Ureter (tissue), 1 donor: ENCODE results near the gene TBC1D9. TPM values are rescaled to one million over a fixed set of nuclear protein-coding genes. Genes with fewer than 3 reads are reported as not detected.
"Not testable (repeated sequence)": the region's sequence is repeated elsewhere in the genome, so short reads cannot be mapped to it uniquely, and the experiment has no call there.

Source experiments
- DNase-seq: peaks from one replicate; pipeline ENCODE4 v3.0.0-alpha.2; 2020; ENCODE audit warnings: low spot score
- total RNA-seq: library from RNA; stranded (reverse); gene quantifications from one replicate; pipeline ENCODE4 v1.2.4, GENCODE V29; 2023
- donor health status: DM: yes; HTN: yes; CAD: no.

TBC1D9 gene
- total RNA-seq = 64.3 TPM

GRCh38 chr4:140756319-140757231 is at the start of gene TBC1D9:
TSS of gene TBC1D9 (minus strand) at chr4:140756385. CDS start at chr4:140756045, 340 bp downstream.
- DNase-seq = peak; percentile 86

GRCh38 chr4:140805293-140805692 is 49.1 kb upstream of the TBC1D9 start:
- DNase-seq = no peak

- no peak for DNase-seq
Observed at GRCh38 chr4:140802591-140802990, 46.4 kb upstream of the TBC1D9 start.

- DNase-seq = no peak
Observed at GRCh38 chr4:140800666-140801065, 44.5 kb upstream of the TBC1D9 start.

GRCh38 chr4:140799686-140800225 is 43.6 kb upstream of the TBC1D9 start:
- DNase-seq = no peak

- no peak for DNase-seq
Observed at GRCh38 chr4:140793291-140793690, 37.1 kb upstream of the TBC1D9 start.

- DNase-seq = no peak
Observed at GRCh38 chr4:140790765-140791164, 34.6 kb upstream of the TBC1D9 start.

- DNase-seq = no peak
Observed at GRCh38 chr4:140790171-140790570, 34.0 kb upstream of the TBC1D9 start.

GRCh38 chr4:140789759-140790158 is 33.6 kb upstream of the TBC1D9 start:
- no peak for DNase-seq

GRCh38 chr4:140782787-140783186 is 26.6 kb upstream of the TBC1D9 start:
- not testable (repeated sequence) for DNase-seq

GRCh38 chr4:140781596-140781995 is 25.4 kb upstream of the TBC1D9 start:
- DNase-seq = no peak

- no peak for DNase-seq
Observed at GRCh38 chr4:140777894-140778293, 21.7 kb upstream of the TBC1D9 start.

GRCh38 chr4:140777386-140777785 is 21.2 kb upstream of the TBC1D9 start:
- no peak for DNase-seq

GRCh38 chr4:140776556-140776955 is 20.4 kb upstream of the TBC1D9 start:
- no peak for DNase-seq

- DNase-seq = no peak
Observed at GRCh38 chr4:140774956-140775355, 18.8 kb upstream of the TBC1D9 start.

- DNase-seq = no peak
Observed at GRCh38 chr4:140774510-140774909, 18.3 kb upstream of the TBC1D9 start.

- DNase-seq = no peak
Observed at GRCh38 chr4:140769209-140769608, 13.0 kb upstream of the TBC1D9 start.

- peak; percentile 70 for DNase-seq
Observed at GRCh38 chr4:140764785-140765392, 8.7 kb upstream of the TBC1D9 start.

GRCh38 chr4:140762202-140762601 is 6.0 kb upstream of the TBC1D9 start:
- no peak for DNase-seq

GRCh38 chr4:140757232-140757630 is 1.0 kb upstream of the TBC1D9 start:
- no peak for DNase-seq

- DNase-seq = peak; percentile 48
Observed at GRCh38 chr4:140755774-140756318, 339 bp downstream of the TBC1D9 start.
